HFFc6 (cell line): Measurements from ENCODE around the gene ZSCAN5A. TPM values are rescaled to one million over a fixed set of nuclear protein-coding genes. Genes with fewer than 3 reads are reported as not detected.

ENCODE experiments used
- DNase-seq: peaks from one replicate; pipeline ENCODE4 v3.0.0-alpha.2; 2018
- H3K27ac Mint-ChIP-seq: 2 replicates; pipeline ENCODE4 v1.8.0; 2020; ENCODE audit warnings: mild to moderate bottlenecking, mixed read lengths
- H3K27me3 Mint-ChIP-seq: 2 replicates; pipeline ENCODE4 v1.8.0; 2021; ENCODE audit warnings: mild to moderate bottlenecking, moderate library complexity, mixed read lengths; ENCODE audit not compliant: insufficient read depth
- H3K36me3 Mint-ChIP-seq: 2 replicates; pipeline ENCODE4 v1.8.0; 2021; ENCODE audit warnings: low read depth, mixed read lengths
- H3K4me1 Mint-ChIP-seq: 2 replicates; pipeline ENCODE4 v1.8.0; 2020; ENCODE audit warnings: low read depth, mixed read lengths
- H3K4me3 Mint-ChIP-seq: 2 replicates; pipeline ENCODE4 v1.8.0; 2020; ENCODE audit warnings: mild to moderate bottlenecking, moderate library complexity, mixed read lengths
- H3K9me3 Mint-ChIP-seq: 2 replicates; pipeline ENCODE4 v1.8.0; 2020; ENCODE audit warnings: mild to moderate bottlenecking, mixed read lengths
- total RNA-seq, 6 experiments: library from RNA; stranded (reverse); fragmentation: NEBNext Ultra II Directional; extraction: Animal tissue kit (Norgen Biotek cat#: 25700); gene quantifications; 2 replicates in 1 of 6; 3 replicates in 5 of 6; pipeline ENCODE4 v1.2.3, GENCODE V29; 2021
- TF ChIP-seq, protein P1 (sequence below): fragments of 200-600 bp; sonication (generic); IDR thresholded peaks from 2 replicates; pipeline ENCODE4 v1.5.0; 2021; ENCODE audit warnings: antibody characterized with exemption, mild to moderate bottlenecking

The ZSCAN5A gene
- total RNA-seq, 6 experiments from 2014 or later, result 5.0 to 6.8 (median 5.8) TPM

DNA sequence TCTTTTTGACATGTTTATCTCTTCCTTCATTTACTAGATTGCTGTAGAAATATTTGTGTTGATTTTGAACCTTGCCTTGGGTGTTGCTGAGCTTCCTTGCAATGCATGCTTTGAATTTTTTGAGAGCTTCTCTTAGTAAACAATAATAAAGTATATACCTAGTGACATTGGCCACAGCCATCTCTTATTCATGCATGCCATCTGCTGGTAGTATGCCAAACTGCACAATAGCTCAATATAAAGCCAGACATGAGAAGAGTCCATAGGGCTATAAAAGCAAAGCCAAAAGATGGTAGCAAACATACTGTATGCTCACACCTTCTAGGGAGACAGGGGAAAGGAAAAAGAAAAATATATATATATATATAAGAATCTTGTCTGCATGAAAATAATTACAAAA, 18.9 kb upstream of the ZSCAN5A start:
- Mint-ChIP-seq H3K4me1 (peaks cover 6% of the 10 kb centered on the region; the same call in 1 of the 2 replicates), H3K27ac (no peak overlapping the region), H3K9me3 (no peaks in the 10 kb centered on the region), H3K27me3 (peaks cover 2% of the 10 kb centered on the region; the same call in 1 of the 2 replicates), H3K36me3 (no peaks in the 10 kb centered on the region), H3K4me3 (no peak overlapping the region)
- TF ChIP-seq, protein P1, sequence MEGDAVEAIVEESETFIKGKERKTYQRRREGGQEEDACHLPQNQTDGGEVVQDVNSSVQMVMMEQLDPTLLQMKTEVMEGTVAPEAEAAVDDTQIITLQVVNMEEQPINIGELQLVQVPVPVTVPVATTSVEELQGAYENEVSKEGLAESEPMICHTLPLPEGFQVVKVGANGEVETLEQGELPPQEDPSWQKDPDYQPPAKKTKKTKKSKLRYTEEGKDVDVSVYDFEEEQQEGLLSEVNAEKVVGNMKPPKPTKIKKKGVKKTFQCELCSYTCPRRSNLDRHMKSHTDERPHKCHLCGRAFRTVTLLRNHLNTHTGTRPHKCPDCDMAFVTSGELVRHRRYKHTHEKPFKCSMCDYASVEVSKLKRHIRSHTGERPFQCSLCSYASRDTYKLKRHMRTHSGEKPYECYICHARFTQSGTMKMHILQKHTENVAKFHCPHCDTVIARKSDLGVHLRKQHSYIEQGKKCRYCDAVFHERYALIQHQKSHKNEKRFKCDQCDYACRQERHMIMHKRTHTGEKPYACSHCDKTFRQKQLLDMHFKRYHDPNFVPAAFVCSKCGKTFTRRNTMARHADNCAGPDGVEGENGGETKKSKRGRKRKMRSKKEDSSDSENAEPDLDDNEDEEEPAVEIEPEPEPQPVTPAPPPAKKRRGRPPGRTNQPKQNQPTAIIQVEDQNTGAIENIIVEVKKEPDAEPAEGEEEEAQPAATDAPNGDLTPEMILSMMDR, result peak; percentile 81
- peak; percentile 63 for DNase-seq

DNA sequence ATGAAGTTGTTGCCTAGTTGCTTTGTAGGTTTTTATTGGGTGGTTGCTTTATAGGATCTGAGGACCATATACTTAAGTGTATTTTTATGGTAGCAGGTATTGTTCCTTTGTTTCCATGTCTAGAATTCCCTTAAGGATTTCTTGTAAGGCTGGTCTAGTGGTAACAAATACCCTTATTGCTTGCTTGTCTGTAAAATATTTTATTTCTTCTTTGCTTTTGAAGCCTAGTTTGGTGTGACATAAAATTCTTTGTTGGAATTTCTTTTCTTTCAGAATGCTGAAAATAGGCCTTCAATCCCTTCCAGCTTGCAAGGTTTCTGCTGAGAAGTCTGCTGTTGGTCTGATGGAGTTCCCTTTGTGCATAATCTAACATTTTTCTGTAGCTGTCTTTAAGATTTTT, 18.1 kb upstream of the ZSCAN5A start:
- Mint-ChIP-seq H3K27ac (no peak overlapping the region), H3K36me3 (no peaks in the 10 kb centered on the region), H3K4me1 (peaks cover 6% of the 10 kb centered on the region; the same call in 1 of the 2 replicates), H3K9me3 (no peaks in the 10 kb centered on the region), H3K4me3 (no peak overlapping the region), H3K27me3 (peaks cover 2% of the 10 kb centered on the region; the same call in 1 of the 2 replicates)
- TF ChIP-seq, protein P1, result no peak
- no peak for DNase-seq

DNA sequence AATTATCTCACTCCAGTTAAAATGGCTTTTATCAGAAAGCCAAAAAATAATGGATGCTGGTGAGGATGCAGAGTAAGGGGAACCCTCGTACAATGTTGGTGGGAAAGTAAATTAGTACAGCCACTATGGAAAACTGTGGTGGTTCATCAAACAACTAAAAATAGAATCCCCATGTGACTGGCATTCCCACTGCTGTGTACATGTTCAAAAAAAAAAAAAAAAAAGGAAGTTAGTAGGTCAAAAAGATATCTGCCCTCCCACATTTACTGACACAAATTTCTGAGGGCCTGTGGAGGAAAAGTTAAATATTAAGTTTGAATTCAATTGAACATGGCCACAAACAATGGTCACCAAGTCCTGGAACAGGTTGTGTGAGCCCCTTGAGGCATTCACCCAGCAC, 9.8 kb upstream of the ZSCAN5A start:
- Mint-ChIP-seq H3K9me3 (no peaks in the 10 kb centered on the region), H3K36me3 (no peaks in the 10 kb centered on the region), H3K4me3 (no peak overlapping the region), H3K4me1 (no peaks in the 10 kb centered on the region), H3K27ac (no peak overlapping the region), H3K27me3 (peaks cover 6% of the 10 kb centered on the region; the same call in 1 of the 2 replicates)
- TF ChIP-seq, protein P1, result no peak
- no peak for DNase-seq

DNA sequence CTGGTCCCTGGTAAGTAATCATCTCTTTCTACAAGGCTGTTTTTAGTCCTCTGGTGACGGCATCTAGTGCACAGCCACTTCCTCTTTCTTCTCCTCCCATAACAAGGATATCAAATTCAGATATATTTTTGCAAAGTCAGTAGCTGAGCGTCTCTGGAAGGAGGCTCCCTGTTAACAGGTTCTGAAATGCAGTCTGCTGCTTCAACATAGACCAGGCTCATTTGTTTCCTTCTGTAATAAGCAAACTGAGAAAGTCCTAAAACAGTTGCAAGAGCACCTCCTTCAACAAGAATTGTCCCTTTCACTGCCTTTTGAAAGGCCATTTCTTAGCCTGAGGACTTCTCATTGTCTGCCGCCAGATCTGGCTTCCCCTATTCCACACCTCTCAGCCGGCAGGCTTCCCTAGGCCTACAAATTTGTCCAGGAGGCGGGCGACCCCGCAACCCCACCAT, 7.4 kb upstream of the ZSCAN5A start:
- Mint-ChIP-seq H3K36me3 (no peaks in the 10 kb centered on the region), H3K27ac (no peak overlapping the region), H3K4me1 (no peaks in the 10 kb centered on the region), H3K27me3 (peaks cover 6% of the 10 kb centered on the region; the same call in 1 of the 2 replicates), H3K9me3 (no peaks in the 10 kb centered on the region), H3K4me3 (no peak overlapping the region)
- no peak for DNase-seq
- TF ChIP-seq, protein P1, result no peak

DNA sequence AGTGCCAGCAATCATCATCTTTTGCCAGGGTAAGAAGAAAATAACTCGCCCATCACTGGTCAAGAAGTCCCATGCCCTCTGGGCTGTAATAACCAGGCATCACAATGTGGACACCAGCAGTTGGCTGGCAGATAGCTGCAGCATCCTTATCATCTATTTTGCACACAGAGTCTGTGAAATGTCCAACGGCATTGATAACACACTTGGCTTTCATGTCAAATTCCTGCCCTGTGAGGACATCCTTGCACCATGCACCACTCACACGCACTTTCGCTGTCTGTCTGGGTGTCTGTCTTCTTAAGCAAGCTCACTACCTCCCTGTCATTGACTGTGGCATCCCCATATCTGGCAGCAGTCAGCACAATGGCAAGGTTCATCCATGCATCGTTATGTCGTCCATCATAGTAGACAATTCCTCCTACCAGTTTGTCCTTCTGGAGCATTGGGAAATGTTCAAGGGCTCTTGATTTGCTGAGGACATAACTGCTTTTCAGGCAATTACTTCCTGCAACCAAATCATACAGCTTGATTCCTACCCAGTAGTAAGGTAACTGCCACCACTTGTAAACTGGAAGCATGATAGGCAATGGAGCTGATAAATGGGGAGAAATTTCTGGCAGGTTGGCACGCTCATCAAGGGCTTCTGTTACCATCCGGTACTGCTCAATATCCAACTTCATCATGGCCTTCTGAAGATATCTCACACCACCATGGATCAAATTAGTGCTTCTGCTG, 6.8 kb upstream of the ZSCAN5A start:
- Mint-ChIP-seq H3K4me3 (no peak overlapping the region), H3K27me3 (peaks cover 6% of the 10 kb centered on the region; the same call in 1 of the 2 replicates), H3K9me3 (no peaks in the 10 kb centered on the region), H3K27ac (no peak overlapping the region), H3K4me1 (no peaks in the 10 kb centered on the region), H3K36me3 (no peaks in the 10 kb centered on the region)
- TF ChIP-seq, protein P1, result no peak
- no peak for DNase-seq
